ENCODE data around the gene ADGRD1.
"Not testable (repeated sequence)": the region's sequence is repeated elsewhere in the genome, so short reads cannot be mapped to it uniquely, and the experiment has no call there.

The ADGRD1 gene

GRCh38 chr12:131126662-131127173, 173.0 kb downstream of the ADGRD1 start:
- DNase-seq = no peak

- no peak for DNase-seq
Measured at GRCh38 chr12:131128556-131128955, 174.8 kb downstream of the ADGRD1 start.

GRCh38 chr12:131128966-131129619, 175.4 kb downstream of the ADGRD1 start:
- not testable (repeated sequence) for DNase-seq

GRCh38 chr12:131129839-131130238, 176.1 kb downstream of the ADGRD1 start:
- no peak for DNase-seq

- DNase-seq = no peak
Measured at GRCh38 chr12:131130311-131130911, 176.7 kb downstream of the ADGRD1 start.

- DNase-seq = no peak
Measured at GRCh38 chr12:131131077-131131807, 177.5 kb downstream of the ADGRD1 start.

- no peak for DNase-seq
Measured at GRCh38 chr12:131131808-131132117, 178.1 kb downstream of the ADGRD1 start.

- DNase-seq = peak in 8 of 14 donors; percentile 13 to 53 (median 31)
Measured at GRCh38 chr12:131132118-131132892, 178.6 kb downstream of the ADGRD1 start.

- DNase-seq = no peak
Measured at GRCh38 chr12:131133015-131133905, 179.6 kb downstream of the ADGRD1 start.

- no peak for DNase-seq
Measured at GRCh38 chr12:131133994-131134393, 180.3 kb downstream of the ADGRD1 start.

GRCh38 chr12:131134523-131135310, 181.0 kb downstream of the ADGRD1 start:
- no peak for DNase-seq

GRCh38 chr12:131135311-131135785, 181.6 kb downstream of the ADGRD1 start:
- DNase-seq = no peak

- no peak for DNase-seq
Measured at GRCh38 chr12:131135786-131136538, 182.3 kb downstream of the ADGRD1 start.

- DNase-seq = no peak
Measured at GRCh38 chr12:131136539-131136872, 182.8 kb downstream of the ADGRD1 start.

GRCh38 chr12:131137009-131137835, 183.5 kb downstream of the ADGRD1 start:
- no peak for DNase-seq

GRCh38 chr12:131137836-131138637, 184.3 kb downstream of the ADGRD1 start:
- DNase-seq = no peak

- no peak for DNase-seq
Measured at GRCh38 chr12:131138638-131139362, 185.1 kb downstream of the ADGRD1 start.

Data from C1 segment of cervical spinal cord (tissue), 14 donors.